Hypothalamus (tissue), 51 donors: ENCODE measurements around the gene SC5D.
A peak's percentile ranks its signal among the peaks of the same experiment; 100 is the strongest.

Experiments
- DNase-seq, 51 donors: peaks; one replicate each; lab custom pipeline; 2025; lab: John Stamatoyannopoulos, UW

The SC5D gene

GRCh38 chr11:121291319-121291718 lies 1.3 kb upstream of the SC5D start:
- DNase-seq = no peak

- peak in 8 of 51 donors; percentile 20 to 91 (median 55) for DNase-seq
Observed at GRCh38 chr11:121291896-121292494, 576 bp upstream of the SC5D start.

- peak in 1 of 51 donors; percentile 61 for DNase-seq
Observed at GRCh38 chr11:121293288-121293594, 670 bp downstream of the SC5D start.

GRCh38 chr11:121295246-121296029 lies 2.9 kb downstream of the SC5D start:
- DNase-seq = no peak

GRCh38 chr11:121297872-121298271 lies 5.3 kb downstream of the SC5D start:
- DNase-seq = no peak

GRCh38 chr11:121298774-121299173 lies 6.2 kb downstream of the SC5D start:
- no peak for DNase-seq

GRCh38 chr11:121299417-121299816 lies 6.8 kb downstream of the SC5D start:
- DNase-seq = no peak

GRCh38 chr11:121300313-121300971 lies 7.9 kb downstream of the SC5D start:
- DNase-seq = no peak

- DNase-seq = no peak
Observed at GRCh38 chr11:121300972-121301699, 8.6 kb downstream of the SC5D start.

- no peak for DNase-seq
Observed at GRCh38 chr11:121304759-121305158, 12.2 kb downstream of the SC5D start.

- DNase-seq = no peak
Observed at GRCh38 chr11:121308816-121309215, 16.2 kb downstream of the SC5D start.

- no peak for DNase-seq
Observed at GRCh38 chr11:121309688-121310087, 17.1 kb downstream of the SC5D start.

GRCh38 chr11:121310908-121311307 lies 18.3 kb downstream of the SC5D start:
- DNase-seq = no peak

- no peak for DNase-seq
Observed at GRCh38 chr11:121311373-121311772, 18.8 kb downstream of the SC5D start.

- no peak for DNase-seq
Observed at GRCh38 chr11:121312483-121312882, 19.9 kb downstream of the SC5D start.

GRCh38 chr11:121318848-121319834 lies 26.6 kb downstream of the SC5D start:
- DNase-seq = peak in 12 of 51 donors; percentile 7 to 51 (median 17)

GRCh38 chr11:121321614-121322243 lies 29.2 kb downstream of the SC5D start:
- DNase-seq = peak in 34 of 51 donors; percentile 8 to 78 (median 40)

- peak in 2 of 51 donors; percentile 16 to 24 for DNase-seq
Observed at GRCh38 chr11:121323046-121323607, 30.6 kb downstream of the SC5D start.

GRCh38 chr11:121326230-121326629 lies 33.7 kb downstream of the SC5D start:
- DNase-seq = no peak
